GM13977 (cell line): ENCODE results near the gene PLSCR3.
A peak's percentile ranks its signal among the peaks of the same experiment; 100 is the strongest.

Experiments
- DNase-seq: peaks from one replicate; pipeline ENCODE4 v3.0.0; 2012; ENCODE audit warnings: low spot score
- CTCF ChIP-seq: IDR thresholded peaks from 2 replicates; pipeline ENCODE4 v1.5.1; 2012; ENCODE audit warnings: mild to moderate bottlenecking, control low read depth; ENCODE audit not compliant: insufficient read depth; ENCODE audit errors: extremely low read depth, missing control alignments
- in situ Hi-C: fragments of 300-500 bp; cut with MboI; formaldehyde crosslinking; loops from one replicate; pipeline ENCODE4 v1.12.0; 2022; ENCODE audit warnings: low sequenced_read_pairs, low pct_unique_long_range_greater_than_20kb, mixed read lengths, inconsistent platforms; ENCODE audit not compliant: unreplicated experiment

The PLSCR3 gene

DNA sequence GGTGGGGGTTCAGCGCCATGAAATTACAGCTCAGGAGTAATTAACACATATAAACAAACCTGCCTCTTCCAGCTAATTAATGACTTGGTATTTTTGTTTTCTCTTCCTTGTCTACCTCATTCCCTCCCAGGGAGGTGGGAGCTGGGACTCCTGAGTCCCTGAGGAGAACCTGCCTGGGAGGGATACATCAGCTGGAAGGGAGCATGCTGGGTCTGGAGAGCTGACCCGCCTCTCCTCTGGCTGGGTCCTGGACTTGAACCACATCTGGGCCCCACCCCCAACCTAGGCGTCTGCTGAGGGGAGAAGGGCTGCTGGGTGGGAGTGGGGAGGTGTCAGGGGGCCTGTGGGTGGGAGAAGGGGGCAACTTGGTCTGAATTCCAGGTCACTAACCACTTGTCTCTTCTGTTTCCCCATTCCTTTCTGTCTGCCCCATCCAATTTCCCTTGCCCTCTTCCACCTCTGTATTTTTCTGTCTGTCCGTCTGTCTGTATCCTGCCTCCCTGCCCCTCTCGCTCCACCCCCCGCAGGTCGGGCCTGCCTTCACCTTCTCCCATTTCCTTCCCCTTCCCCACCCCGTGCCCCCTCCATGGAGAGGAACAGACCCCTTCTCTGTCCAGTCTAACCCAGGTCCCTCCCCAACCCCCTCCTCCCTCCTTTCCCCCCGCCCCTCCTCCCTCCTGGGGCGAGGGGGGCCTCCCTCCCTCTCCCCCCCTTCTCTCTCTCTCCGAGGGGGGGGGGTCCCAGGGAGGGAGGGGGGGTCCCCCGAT is 13.3 kb upstream of the PLSCR3 start, which contains the start of gene NLGN2:
NLGN2 (plus strand) TSS at position 361 of the 767 bp plus-strand sequence. CDS start 411 bp downstream, outside the sequence.
- DNase-seq = no peak
- in situ Hi-C loops = no loop called here
- TF ChIP-seq CTCF = no peak

DNA sequence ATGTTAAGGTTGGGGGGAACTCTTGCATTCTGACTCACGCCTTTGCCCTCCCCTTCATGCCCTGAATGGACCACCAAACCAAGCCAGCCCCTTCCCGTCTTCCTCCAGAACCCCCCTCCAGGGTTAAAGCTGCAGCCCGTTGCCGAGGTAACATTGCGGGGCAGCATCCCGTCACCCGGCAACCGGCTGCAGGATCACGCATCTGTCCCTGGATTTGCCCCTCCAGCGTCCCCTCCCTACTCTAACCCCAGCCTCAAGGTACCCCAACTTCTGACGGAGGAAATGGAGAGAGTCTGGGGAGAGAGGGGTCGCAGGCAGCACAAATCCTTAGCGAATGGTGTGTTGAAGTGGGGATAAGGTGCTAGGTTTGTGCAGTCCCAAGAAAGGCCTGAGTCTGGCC is 12.8 kb upstream of the PLSCR3 start:
- DNase-seq = no peak
- no peak for TF ChIP-seq CTCF
- in situ Hi-C loops = no loop called here

DNA sequence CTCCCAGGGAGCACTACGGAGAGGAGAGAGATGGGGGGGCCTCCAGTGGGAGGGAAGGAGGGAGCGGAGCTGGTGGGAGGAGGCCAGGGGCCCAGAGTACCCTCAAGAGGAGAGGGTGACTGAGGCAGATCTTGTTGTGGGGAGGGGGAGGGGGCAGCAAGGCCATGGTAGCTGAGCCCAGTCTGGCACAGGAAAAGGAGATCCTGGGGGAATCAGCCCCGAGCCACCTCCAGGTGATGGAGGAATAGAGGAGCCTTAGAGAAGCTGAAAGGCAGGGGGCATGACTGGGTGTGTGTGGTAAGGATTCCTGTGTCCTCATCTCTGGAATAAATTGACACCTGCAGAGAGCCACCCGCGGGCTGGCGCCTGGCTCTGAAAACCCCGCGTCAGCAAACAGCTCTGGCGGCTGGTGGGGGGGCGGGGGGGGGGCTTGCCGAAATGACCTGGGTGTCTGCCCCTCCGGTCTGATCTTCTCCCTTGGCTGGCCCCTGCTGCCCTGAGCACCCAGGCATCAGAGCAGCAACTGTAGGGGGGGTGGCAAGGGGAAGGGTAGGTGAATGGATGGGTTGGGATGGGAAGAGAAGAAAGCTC is 12.0 kb upstream of the PLSCR3 start:
- TF ChIP-seq CTCF = no peak
- in situ Hi-C loops = no loop called here

GRCh38 chr17:7405350-7406234 is 11.3 kb upstream of the PLSCR3 start:
- DNase-seq = no peak
- no peak for TF ChIP-seq CTCF
- in situ Hi-C loops = no loop called here

More for the DNA sequence above, 12.0 kb upstream of the PLSCR3 start:
- DNase-seq = no peak

DNA sequence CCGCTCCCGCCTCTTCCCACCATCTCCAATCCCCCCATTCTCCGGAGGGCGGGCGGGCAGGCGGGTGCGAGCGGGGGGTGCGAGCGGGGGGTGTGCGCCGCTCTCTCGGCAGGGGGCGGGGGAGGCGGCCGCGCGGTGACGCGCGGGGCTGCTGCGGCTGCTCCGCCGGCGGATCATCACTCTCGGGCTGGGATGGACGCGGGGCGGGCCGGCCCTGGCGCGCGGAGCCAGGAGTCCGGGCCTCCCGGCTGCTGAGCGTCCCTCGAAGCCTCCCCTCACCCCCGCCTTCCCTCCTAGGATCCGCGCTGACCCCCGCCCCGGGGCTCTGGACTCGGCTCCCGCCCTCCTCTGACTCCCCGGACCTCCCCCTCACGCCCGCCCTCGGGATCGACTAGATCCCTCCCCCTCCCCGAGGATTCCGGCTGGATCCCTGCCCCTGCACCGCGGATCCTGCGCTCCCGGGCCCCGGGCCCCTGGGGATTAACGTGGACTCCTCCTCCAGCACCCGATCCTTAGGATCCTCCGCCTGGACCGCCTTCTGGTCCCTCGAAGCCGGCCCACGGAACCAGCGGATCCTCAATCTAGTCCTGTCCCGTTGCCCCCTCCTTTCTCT is 10.5 kb upstream of the PLSCR3 start:
- in situ Hi-C loops = no loop called here
- TF ChIP-seq CTCF = no peak
- peak; percentile 81 for DNase-seq
